GF-D8 (cell line): ENCODE data around the gene ANGPTL5.
"Not testable (repeated sequence)": the region's sequence is repeated elsewhere in the genome, so short reads cannot be mapped to it uniquely, and the experiment has no call there.

Source experiments
- DNase-seq: peaks from one replicate; lab custom pipeline; 2025; lab: John Stamatoyannopoulos, UW

ANGPTL5 gene

DNA sequence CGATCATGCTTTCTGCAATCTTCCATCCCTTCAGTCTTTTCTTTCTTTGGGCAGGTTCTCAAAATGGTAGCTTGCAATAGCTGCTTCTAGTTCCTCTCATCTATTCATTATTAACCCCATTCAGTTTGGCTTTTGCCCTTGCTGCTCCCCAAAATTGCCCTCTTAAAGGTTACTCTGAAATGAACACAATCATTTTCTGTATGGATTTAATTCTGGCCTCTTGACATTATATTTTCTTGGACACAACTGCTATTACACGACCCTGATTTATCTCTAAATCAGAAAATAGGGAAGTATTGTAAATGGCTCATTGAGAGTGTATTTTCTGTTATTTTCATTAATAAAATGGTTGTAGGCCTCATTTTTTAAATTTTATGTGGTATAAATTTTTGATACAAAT lies at the start of gene ANGPTL5:
Gene ANGPTL5, minus strand, starts transcription at position 101 of the 400 bp plus-strand sequence. CDS start 8,613 bp downstream, outside the sequence.
- DNase-seq: no peak

DNA sequence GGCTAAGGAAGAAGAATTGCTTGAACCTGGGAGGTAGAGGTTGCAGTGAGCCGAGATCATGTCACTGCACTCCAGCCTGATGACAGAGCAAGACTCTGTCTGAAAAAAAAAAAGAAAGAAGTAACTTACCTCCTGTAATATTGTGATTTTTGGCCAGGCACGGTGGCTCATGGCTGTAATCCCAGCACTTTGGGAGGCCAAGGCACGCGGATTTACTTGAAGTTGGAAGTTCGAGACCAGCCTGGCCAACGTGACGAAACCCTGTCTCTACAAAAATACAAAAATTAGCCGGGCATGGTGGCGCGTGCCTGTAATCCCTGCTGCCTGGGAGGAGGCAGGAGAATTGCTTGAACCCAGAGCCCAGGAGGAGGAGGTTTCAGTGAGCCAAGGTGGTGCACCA lies 47.9 kb upstream of the ANGPTL5 start:
- not testable (repeated sequence) for DNase-seq

DNA sequence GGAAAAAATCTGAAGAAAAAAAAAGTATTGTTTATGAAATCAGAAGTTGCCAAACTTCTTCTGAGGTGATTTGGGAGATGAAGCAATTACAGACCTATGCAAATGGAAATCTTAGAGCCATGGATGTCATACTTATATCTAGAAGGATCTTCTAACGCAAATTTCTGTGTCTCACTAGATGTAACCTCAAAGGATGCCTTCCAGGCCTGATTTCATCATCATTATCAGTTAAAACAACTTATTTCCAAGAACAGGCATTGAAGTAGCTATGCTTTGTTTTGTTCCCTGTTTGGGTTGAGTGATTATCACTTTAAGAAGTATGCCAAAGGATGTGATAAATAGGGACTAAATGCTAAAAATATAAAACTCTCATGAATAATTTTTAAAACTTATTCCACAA lies 43.9 kb upstream of the ANGPTL5 start:
- DNase-seq: no peak

DNA sequence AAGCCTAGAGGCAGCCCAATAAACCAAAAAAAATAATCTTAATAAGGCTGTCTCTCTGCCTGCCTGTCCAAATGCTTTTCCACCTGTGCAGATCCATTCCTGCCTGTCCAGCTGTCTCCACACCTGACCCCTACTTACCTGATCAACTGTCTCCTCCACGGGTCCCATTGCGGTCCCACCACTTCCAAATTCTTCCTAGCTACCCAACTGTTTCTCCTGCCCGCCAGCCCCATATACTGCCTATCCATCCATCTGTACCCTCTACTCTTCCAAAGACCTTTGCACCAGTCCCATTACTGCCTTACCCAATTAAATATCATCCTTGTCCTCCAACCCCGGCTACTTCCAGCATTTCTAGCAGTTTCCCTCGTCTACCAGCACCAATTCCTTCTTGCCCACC lies 39.4 kb upstream of the ANGPTL5 start:
- no peak for DNase-seq

DNA sequence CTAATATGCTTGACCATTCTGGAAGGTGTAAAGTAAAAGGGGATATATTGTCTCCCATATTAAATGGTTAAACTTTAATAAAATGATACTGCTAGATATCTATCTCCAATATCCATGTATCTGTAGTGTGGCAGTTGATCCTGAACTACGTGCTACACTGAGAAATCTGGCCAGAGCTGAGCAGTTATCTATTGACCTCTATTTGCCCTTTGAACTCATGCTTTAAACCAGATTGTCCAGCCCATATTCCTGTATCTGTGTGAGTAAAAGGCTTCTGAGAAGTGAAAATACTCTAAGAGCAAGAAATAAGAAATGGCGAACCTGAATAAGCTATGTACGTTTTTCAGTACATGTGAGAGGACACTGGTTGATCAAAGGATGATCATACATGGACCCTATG lies 39.0 kb upstream of the ANGPTL5 start:
- DNase-seq: no peak

DNA sequence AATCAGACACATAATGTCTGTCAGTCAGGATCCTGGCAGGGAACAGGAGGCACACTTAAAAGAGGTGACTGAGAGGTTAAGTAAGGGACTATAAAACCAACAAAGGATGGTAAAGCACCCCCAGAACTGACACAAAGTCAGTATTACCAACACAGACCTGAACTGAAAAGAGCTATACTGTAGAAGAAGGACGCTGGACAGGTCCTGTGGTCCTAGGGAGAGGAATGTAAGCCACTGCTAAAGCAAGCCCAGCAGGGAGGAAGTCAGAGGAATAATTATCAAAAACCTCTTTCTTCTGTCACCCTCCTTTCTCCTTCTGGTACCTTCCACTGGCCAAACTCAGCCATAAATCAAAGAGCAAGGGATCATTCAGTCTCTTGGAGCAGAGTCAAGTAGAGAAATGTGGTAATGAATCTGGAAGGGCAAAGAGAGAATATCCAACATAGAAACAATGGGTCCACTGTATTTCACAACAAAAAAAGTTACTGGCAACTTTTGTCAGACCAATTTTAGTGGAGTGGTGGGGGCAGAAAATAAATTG lies 33.4 kb upstream of the ANGPTL5 start:
- DNase-seq: no peak

DNA sequence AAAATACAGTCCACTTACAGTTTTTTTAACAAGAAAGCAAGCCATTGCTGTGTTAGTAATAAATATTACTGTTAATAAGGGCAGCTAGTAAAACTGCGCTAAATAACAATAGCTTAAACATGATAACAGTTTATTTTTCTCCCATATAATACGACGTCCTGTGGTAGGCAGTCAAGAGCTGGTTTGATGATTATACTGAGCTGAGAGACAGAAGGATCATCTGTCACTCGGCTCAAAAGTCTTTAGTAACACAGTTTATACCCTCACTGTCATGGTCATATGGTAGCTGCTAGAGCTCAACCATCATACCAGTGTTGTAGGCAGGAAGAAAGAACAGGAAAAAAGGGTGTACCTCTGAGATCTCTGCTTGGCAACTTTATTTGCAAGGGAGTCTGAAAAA lies 29.1 kb upstream of the ANGPTL5 start:
- DNase-seq: no peak

DNA sequence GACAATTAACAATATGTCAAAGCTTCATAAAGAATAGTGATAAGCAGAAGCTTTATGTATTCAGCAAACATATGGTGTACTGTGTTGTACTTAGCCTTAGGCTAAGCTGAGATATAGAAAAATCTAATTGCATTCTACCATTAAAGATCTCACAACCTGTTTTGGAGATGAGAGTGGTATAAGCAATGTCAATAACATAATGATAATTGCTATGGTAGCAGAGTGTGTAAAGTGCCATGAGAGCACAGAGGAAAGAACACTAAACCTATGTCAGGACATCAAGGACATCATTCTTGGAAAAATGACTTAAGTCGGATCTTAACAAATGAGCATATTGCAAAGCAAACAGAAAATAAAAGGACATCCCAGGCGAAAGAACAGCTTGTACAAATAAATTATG lies 28.6 kb upstream of the ANGPTL5 start:
- no peak for DNase-seq

DNA sequence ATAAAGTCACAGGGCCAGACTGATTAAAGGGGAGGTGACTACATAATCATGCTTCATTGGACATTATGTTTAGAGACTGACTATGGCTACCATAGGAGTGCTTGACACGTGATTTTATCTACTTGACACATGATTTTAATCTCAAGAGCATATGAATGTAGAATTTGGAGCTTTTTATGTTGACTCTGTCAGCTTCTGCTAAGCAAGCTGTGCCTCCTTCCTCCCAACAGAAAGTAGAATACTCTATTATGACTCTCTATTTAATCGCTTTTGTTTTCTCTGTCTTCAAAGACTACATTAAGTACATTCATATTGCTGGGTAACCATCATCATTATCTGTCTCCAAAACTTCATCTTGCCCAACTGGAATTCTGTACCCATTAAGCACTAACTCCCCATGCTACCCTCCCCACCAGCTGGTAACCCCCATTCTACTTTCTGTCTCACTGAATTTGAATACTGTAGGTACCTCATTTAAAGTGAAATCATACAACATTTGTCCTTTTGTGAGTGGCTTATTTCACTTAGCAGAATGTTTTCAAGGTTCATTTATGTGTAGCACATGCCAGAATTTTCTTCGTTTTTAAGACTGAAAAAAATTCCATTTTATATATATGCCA lies 24.7 kb upstream of the ANGPTL5 start:
- no peak for DNase-seq

DNA sequence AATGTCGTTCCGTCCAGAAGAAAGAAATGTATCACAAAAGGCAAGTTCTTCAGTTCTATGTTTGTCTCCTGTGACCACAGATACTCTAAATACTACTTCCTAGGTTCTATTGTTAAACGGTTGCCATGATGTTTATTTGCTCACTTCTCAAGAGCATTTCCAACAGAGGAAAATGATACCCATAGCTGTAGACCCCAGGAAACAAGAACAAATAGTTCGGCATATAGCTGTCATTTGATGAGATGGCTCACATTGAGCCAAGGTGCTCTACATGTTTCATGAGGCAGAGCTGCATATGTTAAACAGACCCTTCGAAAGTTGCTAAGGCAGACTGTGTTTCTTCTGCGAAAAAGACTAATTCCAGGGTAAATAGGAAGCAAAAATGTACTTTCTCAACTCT lies 15.4 kb upstream of the ANGPTL5 start:
- DNase-seq: no peak

DNA sequence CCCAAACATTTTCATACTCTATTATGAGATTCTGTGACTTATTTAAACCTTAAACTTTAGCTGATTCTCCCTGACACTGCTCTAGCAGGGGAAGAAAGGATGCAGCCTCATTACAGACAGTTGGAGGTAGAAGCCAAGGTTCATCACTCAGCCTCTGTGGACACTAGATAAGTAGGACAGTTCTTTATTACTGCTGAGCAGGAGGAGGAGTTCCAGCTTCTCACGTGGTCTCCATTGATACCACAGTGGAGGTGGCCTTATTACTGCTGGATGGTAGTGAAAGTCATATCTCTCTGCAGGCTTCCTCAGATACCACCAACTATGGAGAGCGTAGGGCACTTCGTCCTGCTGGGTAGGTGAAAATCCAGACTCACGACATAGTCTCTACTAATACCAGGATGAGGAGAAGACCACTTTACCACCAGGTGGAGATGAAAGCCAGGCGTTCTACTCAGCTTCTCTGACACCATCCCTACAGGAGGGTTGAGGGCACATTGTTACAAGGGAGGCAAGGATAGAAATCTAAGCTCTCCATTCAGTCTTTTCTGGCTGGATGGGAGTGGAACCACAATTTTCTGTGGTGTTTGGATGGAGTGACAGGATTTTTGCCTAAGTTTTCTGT lies 13.1 kb upstream of the ANGPTL5 start:
- no peak for DNase-seq

DNA sequence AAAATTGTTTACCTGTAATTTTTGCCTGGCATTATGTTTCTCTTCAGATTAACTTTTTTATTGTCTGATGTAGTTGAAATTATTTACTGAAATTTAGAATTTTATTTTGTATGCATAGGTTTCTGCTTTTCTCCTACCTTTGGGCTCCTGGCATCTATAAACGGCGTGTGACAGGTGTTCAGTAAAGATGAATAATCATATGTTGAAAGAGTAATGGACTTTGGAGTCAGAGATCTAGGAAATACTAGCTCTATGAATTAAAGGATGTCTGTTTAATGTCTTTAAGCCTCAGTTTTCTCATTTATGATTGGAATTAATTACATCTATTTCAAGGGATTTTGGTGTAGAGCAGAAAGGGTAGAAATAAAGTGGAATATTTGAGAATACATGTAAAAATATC lies 7.2 kb upstream of the ANGPTL5 start:
- no peak for DNase-seq

DNA sequence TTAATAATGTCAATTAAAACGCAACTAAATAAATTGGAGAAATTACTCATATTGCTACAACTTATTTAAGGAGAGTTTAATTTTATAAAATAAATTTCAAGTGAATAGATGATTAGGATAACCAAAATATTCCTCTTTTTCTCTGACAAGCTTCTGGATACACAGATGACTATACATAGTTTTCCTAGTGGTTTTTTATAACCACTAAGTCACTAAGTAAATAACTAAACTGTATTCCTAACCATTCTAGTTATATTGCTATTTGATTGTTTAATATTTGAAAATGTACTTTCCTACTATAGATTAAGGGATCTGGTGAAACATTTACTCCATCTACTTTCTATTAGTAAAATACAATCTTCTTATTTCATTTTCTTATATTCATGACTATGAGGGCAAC lies 4.7 kb upstream of the ANGPTL5 start:
- DNase-seq: no peak

DNA sequence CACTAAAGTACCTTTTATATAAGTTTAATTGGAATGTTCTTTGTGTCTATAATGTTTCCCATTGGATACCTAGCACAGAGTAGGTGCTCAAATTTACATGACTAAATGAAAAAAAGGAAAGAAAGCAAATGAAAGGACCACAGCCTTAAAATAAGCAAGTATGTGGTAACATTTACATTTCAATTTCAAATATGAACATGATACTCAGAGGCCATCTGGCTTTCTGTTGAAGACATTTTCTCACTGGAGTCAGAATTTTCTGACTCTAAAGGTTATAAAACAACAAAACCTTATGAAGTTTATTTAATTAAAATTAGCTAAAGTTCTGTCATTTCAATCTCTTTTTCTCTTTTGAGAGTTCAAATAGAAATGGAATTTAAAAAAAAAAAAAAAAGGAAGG lies 904 bp upstream of the ANGPTL5 start:
- DNase-seq: no peak

DNA sequence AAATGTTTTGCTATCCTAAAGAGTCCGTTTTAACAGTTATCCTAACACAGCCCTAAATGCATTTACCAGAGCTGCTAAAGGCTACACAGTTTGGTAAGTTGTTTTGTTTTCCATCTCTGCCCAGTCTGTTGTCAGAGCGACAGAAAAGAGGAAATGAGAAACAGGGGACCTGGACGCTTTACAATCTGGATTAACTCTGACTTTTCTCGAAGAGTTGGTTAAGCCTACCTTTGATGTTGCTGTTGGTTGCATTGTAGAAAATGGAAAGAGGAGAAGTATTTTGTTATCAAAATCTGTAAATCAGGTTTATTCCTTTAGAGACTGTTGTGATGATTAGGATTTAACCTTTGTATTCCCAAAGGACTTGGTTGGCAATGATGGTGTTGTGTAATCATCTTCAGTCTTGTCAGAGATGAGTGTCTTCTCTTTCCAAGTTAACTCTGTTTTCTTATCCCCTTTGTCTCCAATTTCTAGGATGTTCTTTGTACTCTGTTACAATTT lies 481 bp downstream of the ANGPTL5 start:
- DNase-seq: no peak

DNA sequence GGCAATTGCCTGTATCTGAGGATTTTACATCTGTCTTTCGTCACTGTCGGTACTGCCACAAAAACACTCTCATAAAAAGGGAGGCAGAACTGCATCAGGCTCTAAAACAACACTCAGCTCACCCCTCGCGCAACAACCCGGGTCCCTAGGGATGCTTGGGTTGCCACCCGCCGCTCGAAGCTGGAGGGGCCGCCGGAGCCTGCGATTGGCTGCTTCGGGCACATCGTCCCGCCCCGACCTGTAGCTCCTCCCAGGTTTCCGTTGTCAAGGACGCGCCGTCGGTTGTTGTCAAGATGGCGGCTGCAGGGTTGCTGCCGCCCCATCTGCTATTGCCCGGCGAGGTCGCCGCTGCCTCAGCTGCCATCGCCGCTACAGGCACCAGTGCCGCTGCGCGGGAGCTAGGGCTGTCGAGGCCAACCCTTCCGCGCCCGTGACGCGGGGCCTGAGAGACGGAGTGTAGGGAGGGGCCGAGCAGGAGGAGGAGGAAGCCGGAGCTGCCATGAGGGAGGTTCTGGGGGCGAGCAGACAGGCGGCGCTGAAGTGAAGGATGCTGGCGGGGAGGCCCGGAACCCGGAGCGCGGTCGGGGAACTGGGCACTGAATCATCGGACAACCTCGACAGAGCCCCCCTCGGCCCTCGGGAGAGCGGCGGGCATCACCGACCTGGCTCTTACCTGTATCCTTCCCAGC lies 1.4 kb downstream of the ANGPTL5 start, which contains the start of gene CEP126:
Gene CEP126, plus strand, starts transcription at position 273 of the 689 bp plus-strand sequence. Its CDS starts 275 bp downstream, at position 548.
- DNase-seq: no peak

DNA sequence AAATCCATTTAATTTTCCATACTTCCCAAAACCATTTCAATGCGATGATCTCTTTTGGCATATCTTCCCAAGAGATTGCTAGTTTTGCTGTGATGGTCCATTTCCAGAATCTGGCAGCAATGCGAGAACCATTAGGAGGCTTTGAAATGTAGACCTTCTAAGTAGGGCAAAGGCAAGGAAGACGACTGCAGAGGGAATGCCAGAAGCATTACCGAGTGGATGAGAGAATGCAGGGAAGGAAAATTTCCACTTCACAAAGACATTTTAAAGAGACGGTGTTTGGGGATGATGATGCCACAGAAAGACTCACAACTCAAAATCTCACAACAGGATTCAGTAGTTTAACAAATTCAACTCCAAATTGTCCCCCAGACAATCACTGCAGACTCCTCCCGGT lies 2.0 kb downstream of the ANGPTL5 start:
- DNase-seq: no peak

DNA sequence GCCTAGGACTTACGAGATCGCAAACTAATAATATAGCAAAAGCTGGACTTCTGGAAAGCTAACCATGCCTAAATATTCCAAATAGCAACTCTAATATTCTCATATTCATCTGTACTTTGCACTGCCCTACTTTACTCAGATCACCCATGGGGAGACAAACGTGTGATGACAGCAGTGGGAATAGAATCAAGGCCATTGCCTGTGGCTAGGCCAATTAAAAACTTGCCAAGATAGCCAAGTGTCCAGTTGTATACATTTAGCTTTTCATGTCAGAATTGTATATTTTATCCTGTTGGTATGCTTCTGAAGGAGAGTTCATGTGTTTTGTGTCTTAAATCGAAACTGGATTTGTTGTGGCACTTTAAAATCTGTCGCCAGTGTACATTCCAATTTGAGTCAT lies 2.7 kb downstream of the ANGPTL5 start:
- no peak for DNase-seq

DNA sequence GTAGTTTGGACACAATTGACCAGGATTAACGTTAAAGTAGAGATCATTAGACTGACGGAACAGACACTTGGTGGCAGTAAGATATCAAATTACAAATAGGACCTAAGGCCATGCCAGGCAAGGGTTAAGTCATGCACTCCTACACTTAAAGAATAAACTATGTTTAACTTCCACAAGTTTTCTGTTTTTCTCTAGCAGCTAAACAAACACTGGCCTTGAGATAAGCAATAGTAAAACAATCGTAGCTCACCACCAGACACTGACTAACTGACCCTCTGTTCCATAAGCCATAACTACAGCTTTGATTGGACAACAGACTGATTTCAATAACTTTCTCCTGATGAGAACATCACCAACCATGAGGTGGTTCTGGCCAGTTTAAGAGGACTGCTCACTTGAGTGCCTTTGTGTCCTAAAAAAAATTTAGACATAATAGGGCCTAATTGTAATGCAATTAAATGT lies 3.5 kb downstream of the ANGPTL5 start:
- no peak for DNase-seq

DNA sequence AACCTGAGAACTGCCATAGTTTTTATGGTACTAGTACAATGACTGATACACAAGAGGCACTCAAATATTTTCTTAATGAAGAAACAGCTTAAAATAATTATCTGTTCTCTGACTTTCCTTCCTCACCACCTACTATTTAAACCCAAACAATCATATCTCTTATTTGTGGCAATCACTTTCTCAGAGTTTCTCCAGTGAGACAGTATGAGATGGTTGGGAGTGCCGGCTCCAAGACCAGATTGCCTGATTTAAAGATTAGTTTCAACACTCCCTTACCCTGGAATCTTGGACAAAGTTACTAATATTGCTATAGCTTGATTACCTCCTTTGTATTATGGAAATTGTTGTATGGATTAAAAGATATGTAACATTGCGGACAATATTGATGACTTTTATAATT lies 7.2 kb downstream of the ANGPTL5 start:
- DNase-seq: no peak

DNA sequence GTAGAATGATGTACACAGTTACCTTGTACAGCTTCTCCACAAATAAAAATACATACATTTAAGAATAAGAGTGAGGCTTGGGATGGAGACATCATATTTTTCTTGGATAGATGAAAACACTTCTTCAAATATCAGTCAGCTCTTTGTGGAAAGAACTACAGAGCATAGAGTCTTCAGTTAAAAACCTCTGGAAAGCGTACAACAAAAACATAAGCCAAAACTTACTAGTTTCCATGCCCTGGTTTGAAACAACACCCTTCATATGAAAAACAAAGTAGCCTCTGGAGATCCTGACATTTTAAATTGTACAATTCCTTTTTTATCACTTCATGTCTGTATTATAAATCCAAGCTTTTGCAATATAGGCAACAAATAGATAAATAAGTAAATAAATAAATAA lies 8.5 kb downstream of the ANGPTL5 start:
- no peak for DNase-seq

DNA sequence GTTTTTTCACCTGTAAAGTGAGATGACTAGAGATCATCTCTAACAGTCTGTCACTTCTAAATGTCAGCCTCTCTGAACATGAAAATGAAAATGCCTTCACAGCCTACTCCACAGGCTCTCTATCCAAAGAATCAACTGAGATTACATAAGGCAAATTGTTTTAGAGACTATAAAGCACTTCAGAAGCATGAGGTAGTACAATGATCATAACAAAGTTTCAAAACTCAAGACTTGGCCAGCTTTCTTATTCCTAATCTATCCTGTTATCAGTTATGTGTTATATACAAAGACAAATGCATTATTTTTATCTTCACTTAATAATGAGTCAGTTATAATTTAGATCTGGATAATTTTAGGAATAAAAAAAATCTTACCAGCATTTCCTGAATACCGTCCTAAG lies 21.8 kb downstream of the ANGPTL5 start:
- no peak for DNase-seq

DNA sequence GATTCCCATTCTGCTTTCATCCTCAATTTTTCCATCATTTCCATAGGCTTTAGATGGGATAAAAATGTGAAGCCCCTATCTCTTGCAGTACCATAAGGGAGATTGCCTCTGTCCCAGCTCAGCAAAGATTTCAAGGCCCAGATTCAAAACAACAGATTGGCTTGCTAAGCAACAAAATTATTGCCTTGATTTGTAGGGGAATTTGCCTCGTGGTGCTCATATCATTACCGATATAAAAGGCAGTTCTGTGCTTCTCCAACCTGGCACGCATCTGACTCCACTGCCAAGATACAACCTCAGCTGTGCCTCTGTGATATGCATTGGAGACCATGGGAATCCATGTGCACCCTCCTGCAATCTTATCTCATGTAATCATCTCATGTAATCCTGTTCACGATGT lies 26.6 kb downstream of the ANGPTL5 start:
- DNase-seq: no peak
